HepG2 (cell line): ENCODE data around the gene CDK14.

Source experiments
- CBFB ChIP-seq: sonication (generic); formaldehyde crosslinking; IDR thresholded peaks from 2 replicates; pipeline ENCODE4 v1.4.0; 2020; ENCODE audit warnings: missing genetic modification reagents
- CTCF ChIP-seq: sonication (generic); formaldehyde crosslinking; IDR thresholded peaks from 2 replicates; pipeline ENCODE4 v1.5.0; 2020; ENCODE audit warnings: mild to moderate bottlenecking, missing genetic modification reagents, moderate library complexity
- IRX3 ChIP-seq: sonication (generic); formaldehyde crosslinking; IDR thresholded peaks from 2 replicates; pipeline ENCODE4 v1.8.1; 2023; ENCODE audit warnings: mild to moderate bottlenecking, low read depth, missing genetic modification reagents, borderline replicate concordance
- JUN ChIP-seq: sonication (generic); formaldehyde crosslinking; IDR thresholded peaks from 2 replicates; pipeline ENCODE4 v1.4.0; 2020; ENCODE audit warnings: mild to moderate bottlenecking, missing genetic modification reagents
- POLR2A ChIP-seq, 2 experiments: IDR thresholded peaks; 2 replicates each; pipeline ENCODE4 v1.6.1; 2011; ENCODE audit warnings: low read depth in 2 of 2, low read length in 2 of 2, mild to moderate bottlenecking in 1 of 2, moderate library complexity in 1 of 2; ENCODE audit not compliant: insufficient read depth in 1 of 2
- PREB ChIP-seq: sonication (generic); formaldehyde crosslinking; IDR thresholded peaks from 2 replicates; pipeline ENCODE4 v1.4.0; 2020; ENCODE audit warnings: missing genetic modification reagents
- RELA ChIP-seq: sonication (generic); formaldehyde crosslinking; IDR thresholded peaks from 2 replicates; pipeline ENCODE4 v1.4.0; 2020; ENCODE audit warnings: missing genetic modification reagents
- TAF1 ChIP-seq: sonication (generic); formaldehyde crosslinking; IDR thresholded peaks from 2 replicates; pipeline ENCODE4 v1.4.0; 2020; ENCODE audit warnings: missing genetic modification reagents
- ZNF7 ChIP-seq: IDR thresholded peaks from 2 replicates; pipeline ENCODE4 v1.6.1; 2016; ENCODE audit warnings: missing biosample characterization, missing genetic modification reagents
- ZZZ3 ChIP-seq: sonication (generic); formaldehyde crosslinking; IDR thresholded peaks from 2 replicates; pipeline ENCODE4 v1.4.0; 2020; ENCODE audit warnings: missing genetic modification reagents, mild to moderate bottlenecking, borderline replicate concordance
- TF ChIP-seq, protein P1 (sequence below): IDR thresholded peaks from 2 replicates; pipeline ENCODE4 v1.6.1; 2016; ENCODE audit warnings: low read depth, control low read depth
- TF ChIP-seq, protein P2 (sequence below): sonication (generic); formaldehyde crosslinking; IDR thresholded peaks from 2 replicates; pipeline ENCODE4 v1.9.0; 2022; ENCODE audit warnings: missing genetic modification reagents, mild to moderate bottlenecking, borderline replicate concordance
- TF ChIP-seq, protein P3 (sequence below): sonication (generic); formaldehyde crosslinking; IDR thresholded peaks from 2 replicates; pipeline ENCODE4 v1.8.0; 2022; ENCODE audit warnings: mild to moderate bottlenecking, missing genetic modification reagents, borderline replicate concordance

DNA sequence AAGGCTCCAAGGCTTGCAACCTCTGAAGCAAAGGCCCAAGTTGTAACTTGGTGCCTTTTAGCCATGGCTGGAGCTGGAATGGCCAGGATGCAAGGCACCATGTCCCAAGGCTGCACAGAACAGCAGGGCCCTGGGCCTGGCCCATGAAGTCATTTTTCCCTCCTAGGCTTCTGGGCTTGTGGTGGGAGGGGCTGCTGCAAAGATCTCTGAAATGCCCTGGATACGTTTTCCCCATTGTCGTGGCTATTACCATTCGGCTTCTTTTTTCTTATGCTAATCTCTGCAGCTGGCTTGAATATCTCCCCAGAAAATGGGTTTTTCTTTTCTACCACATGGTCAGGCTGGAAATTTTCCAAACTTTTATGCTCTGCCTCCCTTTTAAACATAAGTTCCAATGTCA is 234.2 kb downstream of the CDK14 start:
- no peak for TF ChIP-seq CTCF (CRISPR knock-in tag)
- TF ChIP-seq, protein P1, sequence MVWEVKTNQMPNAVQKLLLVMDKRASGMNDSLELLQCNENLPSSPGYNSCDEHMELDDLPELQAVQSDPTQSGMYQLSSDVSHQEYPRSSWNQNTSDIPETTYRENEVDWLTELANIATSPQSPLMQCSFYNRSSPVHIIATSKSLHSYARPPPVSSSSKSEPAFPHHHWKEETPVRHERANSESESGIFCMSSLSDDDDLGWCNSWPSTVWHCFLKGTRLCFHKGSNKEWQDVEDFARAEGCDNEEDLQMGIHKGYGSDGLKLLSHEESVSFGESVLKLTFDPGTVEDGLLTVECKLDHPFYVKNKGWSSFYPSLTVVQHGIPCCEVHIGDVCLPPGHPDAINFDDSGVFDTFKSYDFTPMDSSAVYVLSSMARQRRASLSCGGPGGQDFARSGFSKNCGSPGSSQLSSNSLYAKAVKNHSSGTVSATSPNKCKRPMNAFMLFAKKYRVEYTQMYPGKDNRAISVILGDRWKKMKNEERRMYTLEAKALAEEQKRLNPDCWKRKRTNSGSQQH (CRISPR knock-in tag): no peak
- TF ChIP-seq ZZZ3 (CRISPR knock-in tag): no peak
- TF ChIP-seq ZNF7 (CRISPR knock-in tag): no peak
- TF ChIP-seq PREB (CRISPR knock-in tag): no peak
- TF ChIP-seq, protein P2, sequence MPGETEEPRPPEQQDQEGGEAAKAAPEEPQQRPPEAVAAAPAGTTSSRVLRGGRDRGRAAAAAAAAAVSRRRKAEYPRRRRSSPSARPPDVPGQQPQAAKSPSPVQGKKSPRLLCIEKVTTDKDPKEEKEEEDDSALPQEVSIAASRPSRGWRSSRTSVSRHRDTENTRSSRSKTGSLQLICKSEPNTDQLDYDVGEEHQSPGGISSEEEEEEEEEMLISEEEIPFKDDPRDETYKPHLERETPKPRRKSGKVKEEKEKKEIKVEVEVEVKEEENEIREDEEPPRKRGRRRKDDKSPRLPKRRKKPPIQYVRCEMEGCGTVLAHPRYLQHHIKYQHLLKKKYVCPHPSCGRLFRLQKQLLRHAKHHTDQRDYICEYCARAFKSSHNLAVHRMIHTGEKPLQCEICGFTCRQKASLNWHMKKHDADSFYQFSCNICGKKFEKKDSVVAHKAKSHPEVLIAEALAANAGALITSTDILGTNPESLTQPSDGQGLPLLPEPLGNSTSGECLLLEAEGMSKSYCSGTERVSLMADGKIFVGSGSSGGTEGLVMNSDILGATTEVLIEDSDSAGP: no peak
- TF ChIP-seq POLR2A (IDR thresholded peaks at IDR 0.05; ENCODE audit: insufficient read depth in 1 of 2, low read depth in 2 of 2, low read length in 2 of 2): no peak
- no peak for TF ChIP-seq RELA (CRISPR knock-in tag)
- no peak for TF ChIP-seq IRX3
- TF ChIP-seq, protein P3, sequence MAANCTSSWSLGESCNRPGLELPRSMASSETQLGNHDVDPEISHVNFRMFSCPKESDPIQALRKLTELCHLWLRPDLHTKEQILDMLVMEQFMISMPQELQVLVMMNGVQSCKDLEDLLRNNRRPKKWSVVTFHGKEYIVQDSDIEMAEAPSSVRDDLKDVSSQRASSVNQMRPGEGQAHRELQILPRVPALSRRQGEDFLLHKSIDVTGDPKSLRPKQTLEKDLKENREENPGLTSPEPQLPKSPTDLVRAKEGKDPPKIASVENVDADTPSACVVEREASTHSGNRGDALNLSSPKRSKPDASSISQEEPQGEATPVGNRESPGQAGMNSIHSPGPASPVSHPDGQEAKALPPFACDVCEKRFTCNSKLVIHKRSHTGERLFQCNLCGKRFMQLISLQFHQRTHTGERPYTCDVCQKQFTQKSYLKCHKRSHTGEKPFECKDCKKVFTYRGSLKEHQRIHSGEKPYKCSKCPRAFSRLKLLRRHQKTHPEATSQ (CRISPR knock-in tag): no peak
- TF ChIP-seq JUN (CRISPR knock-in tag): no peak
- TF ChIP-seq CBFB (CRISPR knock-in tag): no peak
- no peak for TF ChIP-seq TAF1 (CRISPR knock-in tag)
